C4-2B (cell line): ENCODE data around the gene HPS3.

Source experiments
- ZFX ChIP-seq: fragments of 450-650 bp; IDR thresholded peaks from 2 replicates; pipeline ENCODE4 v1.6.1; 2017
- TF ChIP-seq, protein P1 (sequence below): fragments of 450-650 bp; conservative IDR thresholded peaks from 2 replicates; pipeline ENCODE4 v1.5.1; 2017; ENCODE audit warnings: mild to moderate bottlenecking

DNA sequence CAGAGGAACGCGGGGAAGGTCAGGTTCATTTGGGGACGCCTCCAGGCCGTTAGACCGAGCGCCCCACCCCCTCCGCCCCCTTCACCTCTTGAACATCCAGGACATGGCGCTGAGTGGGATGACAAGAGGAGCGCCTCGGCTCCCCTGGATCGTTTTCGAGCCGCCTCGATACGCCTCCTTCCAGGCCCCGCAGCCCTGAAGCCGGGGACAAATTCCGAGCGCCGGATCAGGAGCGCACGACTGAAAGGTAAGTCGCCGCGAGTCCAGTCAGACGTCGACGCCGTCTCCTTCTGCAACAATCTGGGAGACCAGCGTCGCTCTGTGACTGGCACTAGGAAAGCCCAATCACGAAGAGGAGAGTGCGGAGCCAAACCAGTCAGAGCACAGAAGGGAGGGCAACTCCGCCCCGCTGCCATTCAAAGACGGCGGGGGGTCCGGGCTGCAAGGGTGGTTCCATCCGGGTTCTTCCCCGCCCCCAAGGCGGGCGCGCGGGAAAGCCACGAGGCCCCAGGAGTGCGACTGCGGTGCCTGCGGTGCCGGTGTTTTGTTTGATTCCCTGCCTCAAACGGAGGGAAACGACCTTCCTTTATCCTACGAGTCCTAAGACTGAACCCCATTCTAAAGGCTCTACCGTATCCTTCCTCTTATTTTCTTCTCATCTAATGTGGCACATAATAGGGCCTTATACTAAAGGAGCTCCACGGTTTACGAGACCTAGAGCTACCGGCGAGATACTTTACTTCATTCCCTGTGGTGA, 43.0 kb upstream of the HPS3 start, which contains the start of gene HLTF:
- TF ChIP-seq, protein P1, sequence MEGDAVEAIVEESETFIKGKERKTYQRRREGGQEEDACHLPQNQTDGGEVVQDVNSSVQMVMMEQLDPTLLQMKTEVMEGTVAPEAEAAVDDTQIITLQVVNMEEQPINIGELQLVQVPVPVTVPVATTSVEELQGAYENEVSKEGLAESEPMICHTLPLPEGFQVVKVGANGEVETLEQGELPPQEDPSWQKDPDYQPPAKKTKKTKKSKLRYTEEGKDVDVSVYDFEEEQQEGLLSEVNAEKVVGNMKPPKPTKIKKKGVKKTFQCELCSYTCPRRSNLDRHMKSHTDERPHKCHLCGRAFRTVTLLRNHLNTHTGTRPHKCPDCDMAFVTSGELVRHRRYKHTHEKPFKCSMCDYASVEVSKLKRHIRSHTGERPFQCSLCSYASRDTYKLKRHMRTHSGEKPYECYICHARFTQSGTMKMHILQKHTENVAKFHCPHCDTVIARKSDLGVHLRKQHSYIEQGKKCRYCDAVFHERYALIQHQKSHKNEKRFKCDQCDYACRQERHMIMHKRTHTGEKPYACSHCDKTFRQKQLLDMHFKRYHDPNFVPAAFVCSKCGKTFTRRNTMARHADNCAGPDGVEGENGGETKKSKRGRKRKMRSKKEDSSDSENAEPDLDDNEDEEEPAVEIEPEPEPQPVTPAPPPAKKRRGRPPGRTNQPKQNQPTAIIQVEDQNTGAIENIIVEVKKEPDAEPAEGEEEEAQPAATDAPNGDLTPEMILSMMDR, result no peak
- TF ChIP-seq ZFX, result peak; percentile 30; the same call in 1 of the 2 replicates
